T-helper 2 cell treated with Interferon-gamma antibody and Interleukin-4, amounts not matched to agents 100 ng/mL and 5 ng/mL, for 36 hours (primary cell): ENCODE data around the gene ADCK1. TPM values are rescaled to one million over a fixed set of nuclear protein-coding genes. Genes with fewer than 3 reads are reported as not detected.

Experiments used
- total RNA-seq: library from RNA; stranded (reverse); gene quantifications from 2 replicates; pipeline ENCODE4 v1.2.3, GENCODE V29; 2022

The ADCK1 gene
- total RNA-seq, 1 donor from 2014 or later = 3.7 TPM

Other genes with a start within 250 kb of the ADCK1 start
- gene SPTLC2, start 183.5 kb upstream of the ADCK1 start, total RNA-seq = 48.4 and 51.6 TPM in 2 replicates
- gene ALKBH1, start 92.1 kb upstream of the ADCK1 start, total RNA-seq = 13.5 and 14.1 TPM in 2 replicates
- gene SLIRP, start 92.0 kb upstream of the ADCK1 start, total RNA-seq = 72.8 and 85.2 TPM in 2 replicates
- gene SNW1, start 39.0 kb upstream of the ADCK1 start, total RNA-seq = 113 and 114 TPM in 2 replicates